Measurements from ENCODE around the gene ZNF146. TPM values are rescaled to one million over a fixed set of nuclear protein-coding genes. Genes with fewer than 3 reads are reported as not detected.
"Not testable (repeated sequence)": the region's sequence is repeated elsewhere in the genome, so short reads cannot be mapped to it uniquely, and the experiment has no call there.

Gene ZNF146
- total and polyA plus RNA-seq, 8 donors, result 8.7 to 108 (median 23.5) TPM

DNA sequence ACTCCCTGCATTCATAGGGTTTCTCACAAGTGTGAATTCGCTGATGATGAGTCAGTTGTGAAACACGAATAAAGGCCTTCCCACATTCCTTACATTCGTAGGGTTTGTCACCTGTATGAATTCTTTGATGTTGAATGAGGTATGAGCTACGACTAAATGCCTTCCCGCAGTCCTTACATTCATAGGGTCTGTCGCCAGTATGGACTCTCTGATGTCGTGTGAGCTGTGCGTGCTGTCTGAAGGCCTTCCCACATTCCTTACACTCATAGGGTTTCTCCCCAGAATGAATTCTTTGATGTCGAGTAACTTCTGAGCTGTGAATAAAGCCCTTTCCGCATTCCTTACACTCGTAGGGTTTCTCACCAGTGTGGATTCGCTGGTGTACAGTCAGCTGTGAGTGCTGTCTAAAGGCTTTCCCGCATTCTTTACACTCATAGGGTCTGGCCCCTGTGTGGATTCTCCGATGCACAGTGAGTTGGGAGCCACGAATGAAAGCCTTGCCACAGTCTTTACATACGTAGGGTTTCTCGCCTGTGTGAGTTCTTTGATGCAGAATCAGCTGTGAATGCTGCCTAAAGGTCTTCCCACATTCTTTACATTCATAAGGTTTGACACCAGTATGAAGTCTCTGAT lies 32.2 kb upstream of the ZNF146 start:
- no peak for TF ChIP-seq EP300 (IDR thresholded peaks at IDR 0.05)
- TF ChIP-seq POLR2AphosphoS5 (IDR thresholded peaks at IDR 0.05), result no peak
- no peak for TF ChIP-seq POLR2A (IDR thresholded peaks at IDR 0.05)
- TF ChIP-seq, protein P1, sequence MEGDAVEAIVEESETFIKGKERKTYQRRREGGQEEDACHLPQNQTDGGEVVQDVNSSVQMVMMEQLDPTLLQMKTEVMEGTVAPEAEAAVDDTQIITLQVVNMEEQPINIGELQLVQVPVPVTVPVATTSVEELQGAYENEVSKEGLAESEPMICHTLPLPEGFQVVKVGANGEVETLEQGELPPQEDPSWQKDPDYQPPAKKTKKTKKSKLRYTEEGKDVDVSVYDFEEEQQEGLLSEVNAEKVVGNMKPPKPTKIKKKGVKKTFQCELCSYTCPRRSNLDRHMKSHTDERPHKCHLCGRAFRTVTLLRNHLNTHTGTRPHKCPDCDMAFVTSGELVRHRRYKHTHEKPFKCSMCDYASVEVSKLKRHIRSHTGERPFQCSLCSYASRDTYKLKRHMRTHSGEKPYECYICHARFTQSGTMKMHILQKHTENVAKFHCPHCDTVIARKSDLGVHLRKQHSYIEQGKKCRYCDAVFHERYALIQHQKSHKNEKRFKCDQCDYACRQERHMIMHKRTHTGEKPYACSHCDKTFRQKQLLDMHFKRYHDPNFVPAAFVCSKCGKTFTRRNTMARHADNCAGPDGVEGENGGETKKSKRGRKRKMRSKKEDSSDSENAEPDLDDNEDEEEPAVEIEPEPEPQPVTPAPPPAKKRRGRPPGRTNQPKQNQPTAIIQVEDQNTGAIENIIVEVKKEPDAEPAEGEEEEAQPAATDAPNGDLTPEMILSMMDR (IDR thresholded peaks at IDR 0.05), result no peak
- peaks cover 4 to 35% (median 19%) of the 10 kb centered on the region in 4 donors for H3K36me3 ChIP-seq
- H3K27me3 ChIP-seq, result no peaks in the 10 kb centered on the region
- H3K27ac ChIP-seq, result no peak overlapping the region
- no peaks in the 10 kb centered on the region for H3K9me3 ChIP-seq
- no peak overlapping the region for H3K4me3 ChIP-seq
- intact Hi-C loops (cut with DNase I; ENCODE audit: low total_unique reads), result no loop called here
- 90 to 92% (median 91%) methylated on average over 17 of the region's 17 CpGs for WGBS, 5 donors
- no peaks in the 10 kb centered on the region for H3K4me1 ChIP-seq
- no peak for DNase-seq

DNA sequence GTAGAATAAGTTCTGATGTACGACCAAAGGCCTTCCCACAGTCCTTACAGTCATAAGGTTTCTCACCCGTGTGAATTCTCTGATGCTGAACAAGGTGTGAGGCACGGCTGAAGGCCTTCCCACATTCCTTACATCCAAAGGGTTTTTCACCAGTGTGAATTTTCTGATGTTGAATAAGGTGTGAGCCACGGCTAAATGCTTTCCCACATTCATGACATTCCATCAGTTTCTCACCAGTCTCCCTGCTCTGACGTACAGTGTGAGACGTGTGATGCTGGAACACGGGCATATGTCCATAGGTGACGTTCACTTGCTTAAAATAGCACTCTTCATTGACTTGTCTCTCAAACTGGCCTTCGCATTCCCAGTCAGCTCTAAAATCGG lies 31.7 kb upstream of the ZNF146 start:
- H3K27me3 ChIP-seq, result no peaks in the 10 kb centered on the region
- no peak overlapping the region for H3K4me3 ChIP-seq
- peaks cover 4 to 35% (median 21%) of the 10 kb centered on the region in 4 donors for H3K36me3 ChIP-seq
- H3K9me3 ChIP-seq, result no peaks in the 10 kb centered on the region
- TF ChIP-seq EP300 (IDR thresholded peaks at IDR 0.05) (no peak), POLR2AphosphoS5 (IDR thresholded peaks at IDR 0.05) (no peak), POLR2A (IDR thresholded peaks at IDR 0.05) (no peak)
- TF ChIP-seq, protein P1 (IDR thresholded peaks at IDR 0.05), result no peak
- intact Hi-C loops (cut with DNase I; ENCODE audit: low total_unique reads), result no loop called here
- no peaks in the 10 kb centered on the region for H3K4me1 ChIP-seq
- DNase-seq, result no peak
- H3K27ac ChIP-seq, result no peak overlapping the region
- 79 to 89% (median 86%) methylated on average over 10 of the region's 10 CpGs for WGBS, 5 donors

- H3K27me3 ChIP-seq; H3K4me3 ChIP-seq; H3K27ac ChIP-seq; H3K9me3 ChIP-seq; intact Hi-C loops (cut with DNase I; ENCODE audit: low total_unique reads); DNase-seq; H3K4me1 ChIP-seq: not testable (repeated sequence)
- WGBS, 5 donors, result 91 to 96% (median 92%) methylated on average over 5 of the region's 5 CpGs
- H3K36me3 ChIP-seq, result peaks cover 4 to 40% (median 27%) of the 10 kb centered on the region in 4 donors
These were observed 28.2 kb upstream of the ZNF146 start for GRCh38 chr19:36186722-36187121.

DNA sequence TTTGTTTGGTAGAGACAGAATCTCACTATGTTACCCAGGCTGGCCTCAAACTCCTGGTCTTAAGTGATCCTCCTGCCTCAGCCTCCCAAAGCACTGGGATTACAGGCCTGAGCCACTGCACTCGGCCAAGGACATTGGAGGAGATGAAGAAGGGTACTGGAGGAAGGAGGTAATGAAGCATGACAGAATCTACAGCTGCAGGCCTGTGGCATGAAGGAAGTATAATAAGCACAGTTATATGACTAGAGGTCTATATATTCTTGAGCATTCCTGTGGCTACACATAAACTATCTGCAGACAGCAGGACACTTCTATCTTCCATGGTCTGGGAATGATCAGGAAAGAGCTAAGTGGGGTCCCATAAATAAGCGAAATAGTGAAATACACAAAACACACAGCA lies 18.7 kb upstream of the ZNF146 start:
- intact Hi-C loops (cut with DNase I; ENCODE audit: low total_unique reads), result no loop called here
- Histone ChIP-seq H3K27me3 (no peaks in the 10 kb centered on the region), H3K4me3 (no peak overlapping the region), H3K9me3 (no peaks in the 10 kb centered on the region), H3K4me1 (no peaks in the 10 kb centered on the region), H3K36me3 (peaks cover 8 to 72% (median 49%) of the 10 kb centered on the region in 4 donors), H3K27ac (no peak overlapping the region)
- 88 to 100% (median 97%) methylated on average over 2 of the region's 2 CpGs for WGBS, 5 donors
- TF ChIP-seq, protein P1 (IDR thresholded peaks at IDR 0.05), result no peak
- TF ChIP-seq EP300 (IDR thresholded peaks at IDR 0.05) (no peak), POLR2AphosphoS5 (IDR thresholded peaks at IDR 0.05) (no peak), POLR2A (IDR thresholded peaks at IDR 0.05) (no peak)
- no peak for DNase-seq

GRCh38 chr19:36198119-36198518 lies 16.8 kb upstream of the ZNF146 start:
- intact Hi-C loops (cut with DNase I; ENCODE audit: low total_unique reads), result no loop called here
- Histone ChIP-seq H3K27ac (no peak overlapping the region), H3K4me1 (no peaks in the 10 kb centered on the region), H3K9me3 (no peaks in the 10 kb centered on the region), H3K4me3 (no peak overlapping the region), H3K36me3 (peaks cover 8 to 71% (median 49%) of the 10 kb centered on the region in 4 donors), H3K27me3 (no peaks in the 10 kb centered on the region)
- TF ChIP-seq, protein P1 (IDR thresholded peaks at IDR 0.05), result no peak
- no peak for TF ChIP-seq EP300 (IDR thresholded peaks at IDR 0.05)
- TF ChIP-seq POLR2AphosphoS5 (IDR thresholded peaks at IDR 0.05), result no peak
- no peak for TF ChIP-seq POLR2A (IDR thresholded peaks at IDR 0.05)
- WGBS, 5 donors, result 77 to 90% (median 80%) methylated on average over 2 of the region's 2 CpGs
- DNase-seq, result no peak

Data from stomach (tissue), 9 donors.